Stimulated activated CD4-positive, alpha-beta T cell treated with anti-CD3 and anti-CD28 coated beads, Interleukin-2, amount 100 ng/mL, for 4 hours (primary cell): ENCODE data around the gene RBL2.
A peak's percentile ranks its signal among the peaks of the same experiment; 100 is the strongest.
"Not testable (repeated sequence)": the region's sequence is repeated elsewhere in the genome, so short reads cannot be mapped to it uniquely, and the experiment has no call there.

ENCODE experiments used
- DNase-seq: peaks from one replicate; pipeline ENCODE4 v3.0.0-alpha.2; 2020; ENCODE audit warnings: low read depth

RBL2 gene

GRCh38 chr16:53504665-53505064 lies 70.4 kb downstream of the RBL2 start:
- no peak for DNase-seq

DNA sequence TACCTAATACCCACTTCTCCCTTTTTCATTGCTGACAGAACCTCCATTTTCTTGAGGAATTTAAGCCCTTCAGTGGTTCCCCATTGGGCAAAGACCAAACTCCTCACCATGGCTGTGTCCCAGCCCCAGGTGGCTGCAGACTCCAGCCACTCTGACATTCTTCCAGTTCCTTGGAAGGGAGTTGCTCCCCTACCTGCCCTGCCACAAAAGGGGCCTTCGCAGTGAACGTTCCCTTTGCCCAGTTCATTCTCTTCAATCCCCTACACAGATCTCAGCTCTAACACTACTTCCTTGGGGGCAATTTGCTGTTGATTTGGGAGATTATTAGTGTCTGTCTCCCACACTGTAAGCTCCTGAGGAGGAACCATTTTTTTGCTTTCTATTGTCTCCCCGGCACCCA lies 72.0 kb downstream of the RBL2 start:
- DNase-seq = no peak

DNA sequence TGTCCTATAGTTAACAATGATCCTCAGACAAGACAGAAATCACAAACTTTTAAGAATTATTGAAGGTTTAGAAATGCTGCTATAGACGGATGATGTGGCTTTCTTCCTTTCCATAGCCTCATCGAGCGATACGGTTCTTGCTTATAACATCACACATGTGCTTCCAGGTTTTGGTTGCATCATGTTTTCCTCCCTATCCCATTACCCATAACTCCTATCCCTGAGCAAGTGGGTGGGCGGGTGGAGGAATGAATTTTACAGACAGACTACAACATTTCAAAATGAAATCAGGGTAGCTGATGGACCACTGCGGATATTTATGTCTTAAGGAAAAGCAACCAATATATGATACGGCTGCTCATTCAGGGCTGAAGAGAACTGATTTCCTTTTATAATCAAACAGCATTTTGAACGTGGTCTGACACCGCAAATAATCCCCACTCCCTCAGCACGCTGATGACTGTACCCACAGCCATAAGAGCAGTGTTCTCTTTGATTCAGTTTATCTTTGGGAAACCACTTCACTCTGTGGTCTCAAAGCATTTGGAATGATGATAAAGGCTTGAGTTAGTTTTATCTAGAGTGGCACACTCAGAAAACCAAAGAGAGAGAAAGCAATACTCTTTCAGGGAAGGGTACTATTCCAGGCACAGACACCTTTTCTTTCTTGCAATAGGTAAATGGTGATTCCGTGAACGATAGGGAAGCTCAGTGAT lies 73.4 kb downstream of the RBL2 start:
- DNase-seq = no peak

GRCh38 chr16:53509906-53510703 lies 75.8 kb downstream of the RBL2 start:
- DNase-seq = no peak

- DNase-seq = no peak
Measured at GRCh38 chr16:53510704-53511070, 76.4 kb downstream of the RBL2 start.

- DNase-seq = no peak
Measured at GRCh38 chr16:53511084-53511402, 76.8 kb downstream of the RBL2 start.

DNA sequence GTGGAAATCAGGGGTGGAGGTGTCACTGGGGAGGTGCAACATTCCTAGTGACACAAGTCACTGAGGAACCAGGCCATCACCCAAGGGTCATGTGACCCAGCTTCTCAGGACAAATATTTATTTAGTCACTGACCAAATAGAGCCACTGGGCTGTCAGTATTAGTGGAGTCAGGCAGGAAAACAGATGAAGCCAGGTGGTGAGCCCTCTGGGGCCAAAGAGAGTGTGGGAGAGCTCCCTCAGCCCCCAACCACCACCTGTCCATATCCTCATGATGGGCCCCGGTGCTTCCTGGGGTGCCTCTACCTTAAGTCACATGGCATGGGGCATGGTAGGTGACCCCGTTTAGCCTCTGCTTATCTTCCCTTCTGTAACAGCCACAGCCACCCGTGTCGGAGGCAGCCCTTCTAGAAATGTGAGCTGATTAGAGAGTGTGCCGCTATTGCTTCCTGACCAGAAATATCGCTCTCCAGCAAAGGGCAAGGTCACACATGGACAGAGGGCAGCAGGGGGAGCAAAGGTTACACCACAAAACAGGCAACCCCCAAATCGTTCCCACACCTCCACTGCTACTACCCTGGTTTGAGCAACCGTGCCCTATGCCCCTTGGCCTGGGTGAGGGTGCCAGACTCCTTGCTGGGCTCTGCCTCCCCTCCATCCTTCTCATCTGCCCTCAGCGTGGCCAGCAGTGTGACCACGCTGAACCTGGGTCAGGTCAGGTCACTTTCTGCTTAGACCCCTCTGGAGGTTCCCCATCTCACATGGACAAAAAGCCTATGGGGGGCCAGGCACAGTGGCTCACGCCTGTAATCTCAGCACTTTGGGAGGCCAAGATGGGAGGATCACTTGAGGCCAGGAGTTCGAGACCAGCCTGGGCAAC lies 77.4 kb downstream of the RBL2 start:
- no peak for DNase-seq

- not testable (repeated sequence) for DNase-seq
Measured at GRCh38 chr16:53512795-53513194, 78.5 kb downstream of the RBL2 start.

- no peak for DNase-seq
Measured at GRCh38 chr16:53515259-53515658, 81.0 kb downstream of the RBL2 start.

DNA sequence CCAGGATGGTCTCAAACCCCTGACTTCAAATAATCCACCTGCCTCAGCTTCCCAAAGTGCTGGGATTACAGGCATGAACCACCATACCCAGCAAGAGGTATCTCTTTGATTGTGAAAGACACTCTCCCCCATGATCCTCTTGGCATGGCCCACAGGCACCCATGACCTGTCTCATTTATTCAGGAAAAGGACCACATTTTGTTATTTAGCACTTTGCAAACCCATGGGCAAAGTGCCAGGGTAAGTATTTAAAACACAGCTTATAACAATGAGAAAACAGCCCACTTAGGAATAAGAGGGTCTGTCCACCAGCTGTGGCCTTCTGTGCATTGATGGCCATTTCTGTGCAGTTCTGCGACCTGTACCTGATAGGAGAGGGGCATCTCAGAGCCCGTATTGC lies 81.5 kb downstream of the RBL2 start:
- no peak for DNase-seq

DNA sequence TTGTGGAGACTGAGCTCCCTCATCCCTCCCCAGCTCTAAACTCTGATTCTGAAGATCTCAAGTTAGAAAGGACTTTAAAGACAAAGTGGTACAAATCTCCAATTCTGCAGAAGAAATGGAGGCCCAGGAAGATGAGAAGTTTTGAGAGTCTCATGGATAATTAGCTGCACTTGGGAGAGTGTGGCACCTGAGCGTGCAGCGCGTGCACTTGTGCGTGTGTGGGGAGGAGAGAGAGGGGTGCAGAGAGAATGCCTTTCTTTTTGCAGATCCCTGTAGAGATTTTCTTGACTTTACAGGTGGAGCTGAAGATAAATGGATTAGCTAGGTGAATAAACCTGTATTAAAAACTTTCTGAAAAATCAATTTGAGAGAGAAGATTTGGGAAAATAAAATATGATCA lies 83.6 kb downstream of the RBL2 start:
- DNase-seq = no peak

GRCh38 chr16:53518550-53519416 lies 84.5 kb downstream of the RBL2 start:
- peak; percentile 56 for DNase-seq

DNA sequence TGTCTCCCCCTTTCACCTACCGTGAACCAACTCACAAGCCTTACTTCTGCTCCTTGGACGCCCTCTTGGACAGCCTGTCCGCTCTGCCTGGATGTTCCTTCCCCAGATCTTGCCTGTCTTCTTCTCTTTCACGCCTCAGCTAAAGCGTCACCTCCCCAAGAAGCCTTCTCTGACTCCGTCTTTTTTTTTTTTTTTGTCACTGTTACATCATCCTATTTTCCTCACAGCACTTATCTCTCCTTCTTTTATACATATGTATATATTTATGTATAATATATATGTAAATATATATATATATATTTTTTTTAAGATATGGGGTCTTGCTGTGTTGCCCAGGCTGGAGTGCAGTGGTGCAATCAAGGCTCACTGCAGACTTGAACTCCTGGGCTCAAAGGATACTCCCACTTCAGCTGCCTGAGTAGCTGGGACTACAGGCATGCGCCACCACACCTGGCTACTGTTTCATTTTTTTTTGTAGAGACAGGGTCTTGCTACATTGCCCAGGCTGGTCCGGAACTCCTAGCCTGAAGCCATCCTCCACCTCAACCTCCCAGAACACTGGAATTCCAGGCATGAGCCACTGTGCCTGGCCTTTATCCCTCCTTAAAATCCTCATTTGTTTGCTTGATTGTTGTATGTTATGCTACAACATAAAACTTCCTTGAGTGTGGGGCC lies 85.3 kb downstream of the RBL2 start:
- DNase-seq = no peak

DNA sequence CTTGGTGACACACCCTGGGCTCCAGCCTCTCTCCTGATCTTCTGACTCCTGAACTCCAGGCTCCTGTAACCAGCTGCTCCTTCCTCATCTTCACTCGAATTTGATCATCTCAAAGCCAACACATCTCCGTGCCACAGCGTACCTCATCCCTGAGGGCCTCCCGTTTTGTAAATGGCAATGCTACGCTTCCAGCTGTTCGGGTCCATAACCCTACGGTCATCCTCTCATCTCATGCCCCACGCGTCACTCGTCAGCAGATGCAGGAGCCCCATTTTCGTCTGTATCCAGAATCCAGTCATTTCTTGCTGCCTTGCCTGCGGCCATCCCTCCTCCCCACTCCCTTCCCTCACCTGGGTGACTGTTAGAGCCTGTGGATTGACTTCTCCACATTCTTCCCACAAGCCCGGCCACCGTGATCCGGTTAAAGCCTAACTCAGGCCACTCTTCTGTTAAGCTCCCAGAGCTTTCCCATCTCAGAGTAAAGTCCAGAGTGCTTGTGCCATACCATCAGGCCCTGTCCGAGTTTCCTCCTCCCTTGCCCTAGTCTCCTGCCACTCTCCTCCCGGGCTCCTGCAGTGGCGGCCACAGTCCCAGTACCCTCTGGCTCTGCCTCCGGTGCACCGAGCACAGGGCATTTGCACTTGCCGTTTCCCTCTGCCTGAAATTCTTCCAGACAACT lies 89.0 kb downstream of the RBL2 start:
- DNase-seq = no peak

DNA sequence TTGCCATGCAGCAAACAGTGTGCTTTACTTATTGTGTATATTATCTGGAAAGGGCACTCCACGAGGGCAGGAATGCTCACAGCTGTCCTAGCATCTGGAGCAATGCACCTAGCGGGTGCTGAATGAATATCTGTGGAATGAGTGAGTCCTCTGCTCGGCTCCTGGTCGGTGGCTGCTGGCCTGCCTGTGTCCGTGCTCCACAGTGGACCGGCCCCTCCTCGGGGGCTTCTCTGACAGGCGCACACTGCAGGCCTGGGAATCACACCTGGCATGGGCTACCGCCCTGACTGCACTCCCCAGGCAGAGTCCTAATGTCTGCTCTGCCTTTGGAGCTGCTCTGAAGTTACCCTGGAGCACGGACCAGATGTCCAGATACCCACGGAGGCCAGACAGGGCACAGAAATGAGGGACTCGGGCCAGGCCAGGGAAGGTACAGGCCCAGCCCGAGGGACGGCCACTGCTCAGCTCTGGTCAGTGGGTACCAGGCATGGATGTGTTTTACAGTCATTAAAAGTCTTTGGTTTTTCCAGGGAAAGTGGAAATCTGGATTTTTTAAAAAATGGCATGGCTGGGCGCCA lies 89.8 kb downstream of the RBL2 start:
- DNase-seq = no peak

- no peak for DNase-seq
Measured at GRCh38 chr16:53528797-53529196, 94.5 kb downstream of the RBL2 start.

DNA sequence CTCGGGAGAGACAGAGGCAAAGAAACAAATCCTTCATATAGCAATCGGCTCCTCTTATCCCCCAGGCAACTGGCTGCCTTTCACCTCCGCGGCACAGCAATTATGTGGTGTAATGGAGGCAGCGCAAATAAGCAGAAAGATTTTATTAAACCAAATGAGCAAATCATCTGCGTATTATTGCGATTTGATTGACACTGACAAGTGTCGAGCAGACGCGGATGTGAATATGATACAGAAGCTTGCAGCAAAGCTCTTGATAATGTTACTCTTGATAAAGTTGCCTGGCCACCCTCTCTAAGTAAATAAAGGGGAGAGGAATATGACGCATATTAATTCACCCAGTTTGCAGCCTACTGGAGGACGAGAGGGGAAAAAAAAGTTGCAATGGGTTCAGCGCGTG lies 95.2 kb downstream of the RBL2 start:
- DNase-seq = no peak

- no peak for DNase-seq
Measured at GRCh38 chr16:53530046-53530445, 95.8 kb downstream of the RBL2 start.

DNA sequence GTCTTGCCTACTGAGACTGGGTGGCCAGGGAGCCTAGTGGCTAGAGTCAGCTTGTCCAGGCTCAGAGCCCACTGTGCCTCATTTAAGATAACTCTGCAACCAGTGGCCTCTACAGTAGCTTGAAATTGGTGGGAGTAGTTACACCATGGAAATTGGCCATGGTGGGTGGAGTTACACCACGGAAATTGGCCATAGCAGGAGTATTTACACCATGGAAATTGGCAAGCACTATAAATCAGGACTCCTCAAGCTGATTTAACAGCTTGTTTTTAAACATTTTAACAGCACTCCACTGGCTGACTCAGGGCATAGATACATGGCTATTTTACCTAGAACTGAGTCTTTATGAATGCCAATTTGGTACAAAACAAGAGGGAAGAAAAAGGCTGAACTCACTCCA lies 96.5 kb downstream of the RBL2 start:
- DNase-seq = no peak

DNA sequence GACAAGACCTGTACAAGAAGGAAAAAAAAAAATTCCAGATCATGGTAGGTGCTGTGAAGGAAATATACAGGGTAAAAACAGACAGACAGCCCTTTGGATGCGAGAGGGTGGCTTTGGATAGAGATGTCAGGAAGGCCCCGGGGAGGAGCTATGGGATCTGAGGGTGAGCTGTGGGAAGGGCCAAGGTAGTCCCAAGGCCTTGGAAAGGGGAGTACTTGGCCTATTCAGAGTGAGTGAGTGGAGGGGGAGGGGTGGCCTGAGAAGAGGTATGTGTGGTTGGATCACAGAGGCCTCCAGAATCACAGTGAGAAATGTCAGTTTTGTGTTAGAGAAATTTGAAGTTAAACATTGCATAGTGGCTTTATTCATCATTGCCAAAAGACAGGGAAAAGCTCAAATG lies 99.9 kb downstream of the RBL2 start:
- DNase-seq = no peak
